HepG2 (cell line): ENCODE data around the gene EEF1E1.

Experiments
- ARID2 ChIP-seq: sonication (generic); formaldehyde crosslinking; IDR thresholded peaks from 2 replicates; pipeline ENCODE4 v1.8.1; 2022; ENCODE audit warnings: mild to moderate bottlenecking, missing genetic modification reagents, borderline replicate concordance
- EZH2 ChIP-seq: conservative IDR thresholded peaks from 2 replicates; pipeline ENCODE4 v1.6.1; 2012; ENCODE audit warnings: mild to moderate bottlenecking, low read depth, low read length, moderate library complexity
- ISL2 ChIP-seq: sonication (generic); formaldehyde crosslinking; IDR thresholded peaks from 2 replicates; pipeline ENCODE4 v1.5.0; 2020; ENCODE audit warnings: missing genetic modification reagents
- MYNN ChIP-seq: sonication (generic); formaldehyde crosslinking; IDR thresholded peaks from 2 replicates; pipeline ENCODE4 v1.4.0; 2020; ENCODE audit warnings: mild to moderate bottlenecking, low read depth, missing genetic modification reagents
- XRCC5 ChIP-seq: fragments of 200-400 bp; formaldehyde crosslinking; optimal IDR thresholded peaks from 2 replicates; pipeline ENCODE3; 2017; ENCODE audit warnings: mild to moderate bottlenecking, low read length
- ZNF773 ChIP-seq: sonication (generic); formaldehyde crosslinking; IDR thresholded peaks from 2 replicates; pipeline ENCODE4 v1.4.0; 2020; ENCODE audit warnings: missing genetic modification reagents, borderline replicate concordance
- TF ChIP-seq, protein P1 (sequence below): sonication (generic); formaldehyde crosslinking; IDR thresholded peaks from 2 replicates; pipeline ENCODE4 v1.5.0; 2020; ENCODE audit warnings: mild to moderate bottlenecking, missing genetic modification reagents, moderate library complexity
- TF ChIP-seq, protein P2 (sequence below): sonication (generic); formaldehyde crosslinking; IDR thresholded peaks from 2 replicates; pipeline ENCODE4 v1.8.1; 2023; ENCODE audit warnings: mild to moderate bottlenecking, missing genetic modification reagents, borderline replicate concordance

GRCh38 chr6:8041913-8042583 lies 60.3 kb downstream of the EEF1E1 start:
- no peak for TF ChIP-seq XRCC5
- TF ChIP-seq EZH2, result no peak
- TF ChIP-seq, protein P1, sequence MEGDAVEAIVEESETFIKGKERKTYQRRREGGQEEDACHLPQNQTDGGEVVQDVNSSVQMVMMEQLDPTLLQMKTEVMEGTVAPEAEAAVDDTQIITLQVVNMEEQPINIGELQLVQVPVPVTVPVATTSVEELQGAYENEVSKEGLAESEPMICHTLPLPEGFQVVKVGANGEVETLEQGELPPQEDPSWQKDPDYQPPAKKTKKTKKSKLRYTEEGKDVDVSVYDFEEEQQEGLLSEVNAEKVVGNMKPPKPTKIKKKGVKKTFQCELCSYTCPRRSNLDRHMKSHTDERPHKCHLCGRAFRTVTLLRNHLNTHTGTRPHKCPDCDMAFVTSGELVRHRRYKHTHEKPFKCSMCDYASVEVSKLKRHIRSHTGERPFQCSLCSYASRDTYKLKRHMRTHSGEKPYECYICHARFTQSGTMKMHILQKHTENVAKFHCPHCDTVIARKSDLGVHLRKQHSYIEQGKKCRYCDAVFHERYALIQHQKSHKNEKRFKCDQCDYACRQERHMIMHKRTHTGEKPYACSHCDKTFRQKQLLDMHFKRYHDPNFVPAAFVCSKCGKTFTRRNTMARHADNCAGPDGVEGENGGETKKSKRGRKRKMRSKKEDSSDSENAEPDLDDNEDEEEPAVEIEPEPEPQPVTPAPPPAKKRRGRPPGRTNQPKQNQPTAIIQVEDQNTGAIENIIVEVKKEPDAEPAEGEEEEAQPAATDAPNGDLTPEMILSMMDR (CRISPR knock-in tag), result no peak
- TF ChIP-seq MYNN (CRISPR knock-in tag), result no peak
- TF ChIP-seq, protein P2, sequence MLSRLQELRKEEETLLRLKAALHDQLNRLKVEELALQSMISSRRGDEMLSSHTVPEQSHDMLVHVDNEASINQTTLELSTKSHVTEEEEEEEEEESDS, result no peak
- TF ChIP-seq ZNF773, result no peak
- no peak for TF ChIP-seq ARID2
- TF ChIP-seq ISL2 (CRISPR knock-in tag), result no peak
